Anterior cingulate cortex (tissue), 58 donors: ENCODE data around the gene ACADVL.
A peak's percentile ranks its signal among the peaks of the same experiment; 100 is the strongest.

ENCODE experiments used
- DNase-seq, 58 donors: peaks; one replicate each; lab custom pipeline; 2025; lab: John Stamatoyannopoulos, UW

The ACADVL gene

DNA sequence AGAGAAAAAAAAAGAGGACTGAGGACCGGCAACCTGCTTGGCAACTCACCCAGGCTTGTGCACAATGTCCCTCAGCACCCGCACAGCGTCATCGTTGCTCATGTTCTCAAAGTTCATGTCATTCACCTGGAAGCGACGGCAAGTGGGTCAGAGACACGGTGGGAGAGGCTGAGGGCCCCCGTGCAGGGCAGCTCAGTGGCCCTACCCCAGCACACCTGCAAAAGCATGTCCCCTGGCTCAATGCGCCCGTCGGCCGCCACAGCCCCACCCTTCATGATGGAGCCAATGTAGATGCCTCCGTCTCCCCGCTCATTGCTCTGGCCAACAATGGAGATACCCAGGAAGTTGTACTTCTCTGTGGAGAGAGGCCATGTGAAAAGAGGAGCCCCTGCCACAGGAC lies 9.2 kb downstream of the ACADVL start:
- no peak for DNase-seq

- no peak for DNase-seq
Observed at GRCh38 chr17:7229504-7229903, 9.8 kb downstream of the ACADVL start.

GRCh38 chr17:7232114-7232513 lies 12.4 kb downstream of the ACADVL start:
- DNase-seq, result no peak

DNA sequence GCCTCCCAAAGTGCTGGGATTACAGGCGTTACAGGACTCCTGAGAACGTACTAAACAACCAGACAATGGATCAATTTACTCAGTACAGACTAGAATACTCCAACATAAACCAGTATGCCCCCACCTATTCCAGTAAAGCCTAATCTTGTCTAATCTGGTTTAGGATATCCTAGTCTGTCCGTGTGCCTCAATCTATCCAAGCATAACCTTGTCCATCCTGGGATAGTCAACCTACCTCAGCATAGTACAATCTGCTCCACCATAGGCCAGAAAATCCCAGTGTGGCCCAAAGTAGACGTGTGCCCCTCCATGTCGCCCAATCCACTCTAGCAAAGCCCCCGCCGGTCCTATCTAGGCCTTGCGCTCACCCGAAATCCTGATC lies 14.0 kb downstream of the ACADVL start:
- DNase-seq, result no peak

DNA sequence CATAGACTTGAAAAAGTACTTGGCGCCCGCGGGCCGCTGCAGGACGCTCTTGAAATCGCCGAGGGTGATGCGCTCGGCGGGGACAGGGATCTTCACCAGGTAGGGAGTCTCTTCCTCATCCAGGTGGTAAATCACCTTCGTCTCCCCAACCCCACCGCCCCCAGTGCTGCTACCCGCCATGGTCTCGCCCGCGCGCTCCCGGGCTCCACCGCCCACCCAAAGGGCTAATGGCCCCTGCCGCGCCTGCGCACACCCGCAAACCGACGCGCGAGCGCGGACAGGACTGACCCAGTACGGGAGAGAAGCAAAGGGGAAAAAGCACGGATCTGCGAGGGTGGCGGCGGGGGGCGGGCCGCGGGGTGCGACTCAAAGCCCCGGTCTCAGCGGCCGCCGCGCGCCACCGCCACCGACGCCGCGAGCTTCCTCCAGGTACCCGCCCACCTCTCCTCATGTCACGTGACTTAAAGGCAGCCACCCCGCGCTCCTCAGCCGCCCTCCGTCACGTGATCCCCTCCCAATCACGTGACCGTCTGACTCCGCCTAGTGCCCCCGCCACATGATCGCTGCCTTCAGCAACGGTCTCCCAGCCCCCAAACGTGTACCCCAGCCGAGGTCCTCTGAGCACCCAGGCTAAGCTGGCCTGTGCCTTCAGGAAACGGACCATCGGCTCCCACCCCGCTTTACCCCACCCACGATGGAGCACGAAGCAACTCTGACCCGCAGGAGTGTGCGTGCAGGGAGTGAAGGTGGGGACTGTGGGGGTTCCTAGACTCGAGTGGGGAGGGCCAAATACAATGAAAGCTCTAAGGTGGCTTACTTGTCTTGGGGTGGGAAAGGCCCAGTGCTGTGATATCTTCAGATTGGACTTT lies 14.6 kb downstream of the ACADVL start, which contains the start of gene DVL2:
Gene DVL2 (minus strand): TSS at position 435 of the 869 bp plus-strand sequence. CDS start 255 bp downstream, at position 180.
- peak; percentile 58 to 97 (median 94) for DNase-seq

DNA sequence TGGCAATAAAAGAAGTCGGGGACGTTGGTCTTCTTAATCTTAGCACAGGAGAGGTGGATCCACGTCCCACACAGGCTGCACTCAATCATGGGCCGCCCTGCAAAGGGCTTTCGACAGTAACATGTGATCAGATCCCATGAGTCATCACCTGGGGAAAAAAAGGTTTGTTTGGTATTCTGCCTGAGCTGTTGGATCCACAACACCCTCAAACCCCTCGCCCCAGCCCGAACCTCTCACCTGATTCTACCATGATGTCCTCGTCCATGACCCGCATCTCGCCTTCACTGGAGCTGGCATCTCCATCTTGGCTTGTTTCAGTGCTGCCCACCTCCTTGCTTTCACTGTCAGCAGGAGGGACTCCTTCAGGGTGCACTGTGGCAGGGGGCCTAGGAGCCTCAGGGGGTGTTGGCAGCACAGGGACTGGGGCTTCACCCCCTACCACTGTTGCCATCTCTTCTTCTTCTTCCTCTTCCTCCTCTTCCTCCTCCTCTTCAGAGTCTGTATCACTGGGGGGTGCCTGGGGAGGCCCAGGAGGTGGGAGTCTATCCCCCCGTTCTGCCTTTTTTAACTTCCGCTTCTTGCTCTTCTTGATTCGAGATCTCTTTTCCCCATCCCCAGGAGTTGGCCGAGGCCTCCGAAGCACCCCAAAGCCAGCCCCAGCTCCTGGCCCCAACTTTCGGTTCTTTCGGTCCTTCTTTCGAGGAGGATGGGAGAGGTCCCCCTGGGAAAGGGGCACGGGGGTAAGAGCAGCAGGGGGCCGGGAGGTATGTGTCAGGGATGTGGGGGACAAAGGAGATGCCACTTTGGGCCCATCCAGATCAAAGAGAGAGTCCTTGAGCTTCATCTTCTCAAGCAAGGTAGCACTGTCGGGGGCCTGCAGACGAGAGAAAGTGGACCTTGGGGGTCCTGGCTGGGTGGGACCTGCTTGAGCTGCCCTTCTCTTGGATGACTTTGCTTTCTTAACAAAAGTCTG lies 16.2 kb downstream of the ACADVL start:
- no peak for DNase-seq

- DNase-seq, result no peak
Observed at GRCh38 chr17:7236808-7237207, 17.1 kb downstream of the ACADVL start.

DNA sequence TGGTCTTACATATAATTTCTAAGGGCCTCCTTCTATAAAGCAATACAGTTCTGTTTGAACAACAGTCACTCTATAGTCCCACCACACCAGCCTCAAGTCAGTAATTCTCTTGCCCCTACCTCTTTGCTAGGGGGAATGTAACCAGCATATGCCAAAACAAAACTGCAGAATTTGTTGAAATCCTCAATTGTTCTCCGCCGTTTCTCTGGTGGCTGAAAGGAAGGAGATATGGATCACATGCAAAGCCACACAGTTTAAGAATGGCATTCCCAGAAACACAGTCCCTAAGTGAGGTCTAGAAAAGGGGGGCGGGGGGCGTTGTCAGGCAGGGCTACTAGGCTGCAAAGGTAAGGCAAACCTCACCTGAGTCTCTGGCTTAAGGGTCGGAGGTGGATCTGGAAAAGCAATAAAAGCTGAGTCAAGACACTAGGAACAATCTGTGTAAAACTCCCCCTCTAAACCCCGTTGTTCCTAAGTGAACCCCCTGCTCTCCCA lies 17.6 kb downstream of the ACADVL start:
- DNase-seq, result no peak

- DNase-seq, result peak in 44 of 58 donors; percentile 29 to 81 (median 51)
Observed at GRCh38 chr17:7237761-7238419, 18.2 kb downstream of the ACADVL start.

GRCh38 chr17:7238420-7239090 lies 18.8 kb downstream of the ACADVL start:
- peak in 1 of 58 donors; percentile 35 for DNase-seq

- peak; percentile 91 to 100 (median 99) for DNase-seq
Observed at GRCh38 chr17:7239091-7240027, 19.6 kb downstream of the ACADVL start, which contains the start of gene PHF23. Gene PHF23, minus strand, starts transcription at chr17:7239457. Its CDS starts 178 bp downstream, at chr17:7239279.

- peak in 1 of 58 donors; percentile 43 for DNase-seq
Observed at GRCh38 chr17:7240375-7240774, 20.6 kb downstream of the ACADVL start.

- no peak for DNase-seq
Observed at GRCh38 chr17:7241090-7241733, 21.5 kb downstream of the ACADVL start.

GRCh38 chr17:7241783-7242716 lies 22.3 kb downstream of the ACADVL start, which contains the start of gene GABARAP:
Gene GABARAP, minus strand, starts transcription at chr17:7242449. Its CDS starts 119 bp downstream, at chr17:7242330.
- peak; percentile 56 to 96 (median 91) for DNase-seq

- DNase-seq, result peak; percentile 59 to 96 (median 90)
Observed at GRCh38 chr17:7242717-7243452, 23.1 kb downstream of the ACADVL start.

DNA sequence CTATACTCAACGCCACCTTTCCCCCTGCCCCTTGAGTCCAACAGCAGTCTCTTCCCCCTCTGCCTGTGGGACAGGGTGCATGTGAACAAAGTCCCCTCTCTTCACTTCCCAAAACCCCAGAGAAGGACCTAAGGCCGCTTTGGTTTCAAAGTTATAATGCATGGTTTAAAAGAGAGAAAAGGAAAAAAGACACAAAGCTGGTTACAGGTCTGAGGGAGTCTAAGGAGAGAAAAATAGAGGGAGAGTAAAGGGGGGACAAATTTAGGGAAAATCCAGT lies 23.7 kb downstream of the ACADVL start:
- no peak for DNase-seq
